ENCODE data around the gene PLPPR1.
"Not testable (repeated sequence)": the region's sequence is repeated elsewhere in the genome, so short reads cannot be mapped to it uniquely, and the experiment has no call there.

The PLPPR1 gene

DNA sequence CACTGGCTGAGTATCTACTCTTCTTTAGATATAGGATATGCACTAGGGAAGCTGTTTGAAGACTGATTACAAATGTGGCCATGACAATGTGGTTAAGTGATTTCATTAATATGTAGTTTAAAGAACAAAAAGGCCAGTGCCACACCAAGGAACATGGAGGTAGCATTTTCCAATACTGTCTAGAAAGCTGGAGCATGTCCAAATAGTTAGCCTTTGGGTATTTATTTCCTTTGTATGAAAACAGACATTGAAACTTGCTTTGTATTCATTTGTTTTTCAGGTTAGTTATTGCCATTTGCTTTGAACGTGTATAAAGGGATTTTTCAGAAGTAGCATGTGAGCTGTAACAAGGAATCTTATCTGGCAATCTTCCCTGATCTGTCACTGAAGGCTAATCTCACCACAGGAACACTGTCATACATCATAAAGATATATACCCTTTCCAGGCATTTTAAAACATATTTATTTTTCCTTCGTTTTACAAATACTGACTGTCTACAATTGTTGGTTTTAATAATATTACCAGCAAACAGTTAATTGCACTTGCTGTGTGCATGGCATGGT is 93.4 kb downstream of the PLPPR1 start:
- DNase-seq (ENCODE audit: low read depth, low spot score), result no peak

DNA sequence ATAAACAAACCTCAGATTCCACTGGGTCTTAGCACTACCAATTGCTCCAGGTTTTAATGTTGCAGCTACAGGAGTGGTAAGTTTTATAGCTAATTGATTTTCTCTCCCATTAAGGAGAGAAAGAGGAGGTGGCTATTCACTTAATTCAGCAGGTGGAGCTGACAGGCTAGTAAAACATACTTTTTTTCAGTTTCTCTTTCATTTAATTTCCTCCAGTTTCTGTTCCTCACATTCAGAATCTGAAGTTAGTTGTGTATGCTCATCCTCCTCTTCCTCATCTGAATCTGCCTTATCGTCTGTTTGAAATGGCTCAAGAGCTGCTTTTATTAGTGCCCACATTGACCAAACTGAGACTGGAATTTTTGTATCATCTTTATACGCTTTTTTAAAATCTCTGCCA is 98.0 kb downstream of the PLPPR1 start:
- no peak for DNase-seq (ENCODE audit: low read depth, low spot score)

DNA sequence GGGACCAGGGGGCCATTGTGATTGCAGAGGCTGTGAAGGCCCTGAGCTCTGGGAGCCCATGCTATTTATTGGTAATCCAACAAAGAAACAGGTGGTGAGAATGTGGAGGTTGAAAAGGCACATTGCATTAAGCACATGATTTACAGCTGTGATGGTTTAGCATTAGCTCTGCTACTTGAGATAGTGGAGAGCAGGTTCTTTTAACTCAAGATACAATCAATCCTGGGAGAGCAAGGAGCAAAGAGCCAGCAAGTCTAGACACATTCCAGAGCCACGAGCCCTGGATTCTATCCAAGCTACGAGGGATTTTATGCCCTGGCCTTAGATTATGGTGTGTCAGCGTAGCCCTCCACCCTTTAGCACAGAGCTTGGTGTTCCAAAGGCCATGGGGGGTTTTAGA is 98.8 kb downstream of the PLPPR1 start:
- DNase-seq (ENCODE audit: low read depth, low spot score), result not testable (repeated sequence)

DNA sequence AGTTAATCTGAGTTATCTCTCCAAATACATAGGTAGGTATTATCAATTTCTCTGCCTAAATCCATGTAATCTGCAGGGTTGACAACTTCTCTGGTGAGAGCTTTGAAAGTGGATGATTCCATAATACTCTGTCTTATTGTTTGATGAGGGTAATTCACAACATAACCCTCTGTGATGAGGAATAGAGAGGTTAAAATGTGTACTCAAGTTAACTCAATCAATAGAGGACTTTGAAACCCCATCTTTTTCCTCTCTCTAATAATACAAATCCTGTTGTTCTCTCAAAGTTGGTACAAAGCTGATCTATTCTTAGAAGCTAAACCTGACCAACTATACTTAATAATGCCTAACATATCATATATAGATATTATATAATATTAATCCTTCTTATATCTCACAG is 100.1 kb downstream of the PLPPR1 start:
- no peak for DNase-seq (ENCODE audit: low read depth, low spot score)

DNA sequence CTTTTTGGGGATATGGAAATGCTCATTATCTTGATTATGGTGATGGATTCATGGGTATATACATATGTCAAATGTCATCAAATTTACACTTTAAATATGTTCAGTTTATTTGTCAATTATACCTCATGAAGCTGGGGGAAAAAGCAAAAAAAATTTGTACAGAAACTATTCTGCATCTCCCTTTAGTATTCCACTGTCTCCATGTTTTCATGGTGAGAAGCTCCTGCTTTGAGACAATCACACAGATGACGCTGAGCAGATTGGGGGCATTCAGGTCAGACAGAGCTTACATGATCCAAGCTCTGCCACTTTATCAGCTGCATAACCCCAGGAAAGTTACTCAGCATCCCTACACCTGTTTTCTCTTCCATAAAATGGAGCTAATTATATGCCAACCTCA is 101.5 kb downstream of the PLPPR1 start:
- no peak for DNase-seq (ENCODE audit: low read depth, low spot score)

DNA sequence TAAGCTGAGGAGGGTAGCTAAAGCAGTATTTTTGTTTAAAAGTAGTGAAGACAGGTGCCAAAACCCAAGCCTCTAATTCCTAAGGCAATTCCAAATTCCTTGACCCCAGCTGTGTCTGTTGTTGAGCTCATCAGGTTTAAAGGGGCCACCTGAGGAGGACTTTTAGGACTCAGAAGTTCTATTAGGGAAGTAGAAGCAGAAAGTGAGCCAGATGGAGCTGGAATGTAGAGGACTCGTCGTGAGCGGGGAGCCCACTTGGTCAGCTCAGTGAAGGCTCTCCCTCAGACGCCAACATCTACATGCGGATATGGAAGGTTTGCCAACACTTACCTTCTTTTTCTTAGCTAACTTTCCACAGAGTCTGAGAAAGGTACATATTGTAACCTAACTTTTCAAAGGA is 102.8 kb downstream of the PLPPR1 start:
- DNase-seq (ENCODE audit: low read depth, low spot score), result no peak

DNA sequence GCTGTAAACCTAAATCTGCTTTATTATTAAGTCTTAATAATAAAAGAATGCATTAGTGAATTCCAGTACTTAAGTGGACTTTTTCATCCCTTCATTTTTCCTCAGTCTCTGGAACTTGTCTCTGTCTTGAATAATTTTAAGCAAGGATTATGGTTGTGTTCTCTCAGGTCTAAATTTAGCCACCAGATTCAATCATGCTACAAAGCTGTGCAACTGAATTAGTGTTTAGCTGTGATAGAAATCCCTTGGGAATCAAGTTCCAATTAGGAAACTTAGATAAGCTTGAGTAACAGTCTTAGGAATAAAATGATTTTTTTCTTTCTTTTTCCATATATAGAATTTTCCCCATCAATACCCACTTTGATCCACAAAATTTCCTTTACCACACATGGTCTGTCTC is 104.3 kb downstream of the PLPPR1 start:
- DNase-seq (ENCODE audit: low read depth, low spot score), result no peak

DNA sequence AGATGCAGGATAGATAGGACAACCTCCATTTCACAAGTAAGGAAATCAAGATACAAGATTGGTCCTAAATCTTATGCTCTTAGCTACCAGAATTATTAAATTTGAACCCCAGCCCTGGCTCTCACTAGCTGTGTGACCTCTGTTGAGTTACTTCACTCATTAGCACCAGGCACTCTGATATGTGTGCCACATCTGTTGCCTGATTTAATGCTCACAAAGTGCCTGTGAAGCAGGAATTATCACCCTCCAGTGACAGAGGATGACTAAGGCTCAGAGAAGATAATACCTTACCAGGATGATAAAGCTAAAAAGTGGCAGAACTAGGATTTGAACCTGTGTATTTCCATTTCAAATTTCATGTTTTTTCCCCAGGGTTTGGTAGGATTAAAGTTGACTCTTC is 110.0 kb downstream of the PLPPR1 start:
- no peak for DNase-seq (ENCODE audit: low read depth, low spot score)

DNA sequence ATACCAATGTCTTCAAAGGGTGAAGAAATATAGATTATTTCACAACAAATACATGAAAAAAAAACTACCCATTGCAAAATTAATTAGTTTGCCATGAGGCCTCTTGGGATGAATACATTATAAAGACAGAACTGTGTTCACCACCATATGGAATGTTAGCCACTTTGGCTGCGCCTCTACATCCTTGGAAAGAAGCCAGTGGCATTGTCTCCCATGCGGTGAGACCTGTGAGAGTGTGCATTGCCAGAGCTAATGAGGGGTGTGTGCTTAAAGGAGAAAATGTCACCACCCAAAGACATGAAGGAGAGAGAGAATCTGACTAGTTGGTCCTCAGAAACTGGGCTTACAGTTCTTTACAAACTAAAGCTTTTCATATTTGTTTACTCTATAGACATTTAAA is 110.6 kb downstream of the PLPPR1 start:
- DNase-seq (ENCODE audit: low read depth, low spot score), result no peak

DNA sequence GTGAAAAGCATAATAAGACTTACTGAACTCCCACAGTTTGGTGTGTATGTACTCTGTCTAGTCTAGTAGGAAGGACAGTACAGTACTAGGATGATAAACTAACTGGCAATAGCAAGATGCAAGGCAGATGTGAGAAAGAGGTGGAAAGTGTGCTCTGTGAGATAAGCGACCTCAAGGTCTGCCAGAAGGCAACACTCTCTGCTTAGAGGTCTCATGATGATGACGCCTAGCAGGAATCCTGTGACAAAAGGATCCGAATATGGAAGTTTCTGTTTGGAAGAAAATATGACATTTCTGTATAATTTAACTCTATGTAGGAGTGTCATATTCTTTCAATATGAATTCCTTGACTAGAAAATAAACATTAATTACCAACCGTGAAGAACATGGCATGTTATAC is 112.2 kb downstream of the PLPPR1 start:
- no peak for DNase-seq (ENCODE audit: low read depth, low spot score)

DNA sequence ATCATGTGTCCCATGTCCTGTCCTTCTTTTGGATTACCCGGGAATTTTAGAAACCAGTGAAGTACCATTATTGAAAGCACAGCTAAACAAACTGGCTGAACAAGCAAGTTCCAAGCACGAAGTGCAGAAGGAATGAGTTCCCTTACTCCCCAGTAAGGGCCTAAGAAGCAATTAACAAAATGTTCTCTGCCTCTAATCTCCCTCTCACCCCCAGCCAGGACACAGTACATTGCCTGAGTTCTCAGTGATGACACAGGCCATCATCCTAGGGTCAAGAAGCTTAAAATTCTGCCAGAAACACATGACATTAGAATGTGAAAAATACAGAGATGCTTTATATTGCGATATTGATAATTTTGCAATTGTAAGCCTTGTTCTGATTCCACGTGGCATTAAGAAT is 118.0 kb downstream of the PLPPR1 start:
- no peak for DNase-seq (ENCODE audit: low read depth, low spot score)

DNA sequence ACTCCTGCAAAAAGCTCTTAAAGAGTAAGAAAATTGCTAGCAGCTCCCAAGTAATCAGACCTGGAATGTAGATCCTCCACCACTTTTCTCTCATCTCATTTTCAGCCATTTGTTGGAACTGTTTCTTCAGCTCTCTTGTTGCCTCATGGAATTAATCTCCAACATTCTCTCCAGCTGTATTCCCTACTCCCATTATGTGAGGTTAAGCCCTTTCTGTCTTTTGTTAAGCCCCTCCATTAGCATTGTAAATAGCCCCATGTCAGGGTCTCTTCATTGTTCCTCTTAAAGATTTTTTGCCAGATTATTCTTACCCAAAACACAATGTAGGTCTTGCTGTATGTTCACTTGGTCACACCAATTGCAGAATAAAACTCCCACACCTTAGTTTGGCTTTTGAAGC is 119.8 kb downstream of the PLPPR1 start:
- DNase-seq (ENCODE audit: low read depth, low spot score), result no peak

DNA sequence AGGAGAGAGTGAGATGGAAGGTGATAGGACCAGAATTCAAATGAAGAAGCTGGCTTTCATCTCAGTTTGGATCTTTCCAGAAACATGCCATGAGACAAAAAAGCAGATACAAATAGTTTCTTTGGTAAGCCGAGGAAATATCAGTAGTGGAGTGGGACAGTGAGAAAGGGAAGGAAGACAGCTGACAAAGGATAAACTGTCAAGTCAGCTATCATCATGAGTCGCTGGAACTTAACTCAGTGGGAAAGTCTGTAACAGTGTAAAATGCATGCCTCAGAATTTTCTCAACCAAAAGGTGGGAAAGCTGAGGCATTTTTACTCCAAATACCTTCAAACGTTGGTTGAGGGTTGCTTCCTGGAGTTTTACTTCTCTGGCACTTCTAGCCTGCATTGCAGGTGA is 129.8 kb downstream of the PLPPR1 start:
- DNase-seq (ENCODE audit: low read depth, low spot score), result no peak

DNA sequence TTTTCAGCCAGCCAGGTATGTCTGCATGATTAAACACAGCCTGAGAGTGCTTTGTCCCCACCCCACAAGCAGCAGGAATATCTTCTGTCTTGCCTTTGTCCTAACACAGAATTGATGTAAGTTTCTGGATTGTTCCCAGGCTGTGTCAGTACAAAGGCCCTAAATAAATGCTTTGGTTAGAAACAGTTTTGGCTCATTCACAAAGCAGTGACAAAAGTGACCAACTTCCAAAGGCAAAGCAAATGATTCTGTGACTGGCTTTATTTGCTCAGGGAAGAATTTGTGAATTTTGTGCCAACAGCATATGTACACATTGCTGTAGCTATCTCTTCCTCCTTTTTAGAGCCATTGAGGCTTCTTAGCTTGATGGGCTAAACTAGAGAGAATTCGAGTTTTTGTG is 133.7 kb downstream of the PLPPR1 start:
- DNase-seq (ENCODE audit: low read depth, low spot score), result no peak

DNA sequence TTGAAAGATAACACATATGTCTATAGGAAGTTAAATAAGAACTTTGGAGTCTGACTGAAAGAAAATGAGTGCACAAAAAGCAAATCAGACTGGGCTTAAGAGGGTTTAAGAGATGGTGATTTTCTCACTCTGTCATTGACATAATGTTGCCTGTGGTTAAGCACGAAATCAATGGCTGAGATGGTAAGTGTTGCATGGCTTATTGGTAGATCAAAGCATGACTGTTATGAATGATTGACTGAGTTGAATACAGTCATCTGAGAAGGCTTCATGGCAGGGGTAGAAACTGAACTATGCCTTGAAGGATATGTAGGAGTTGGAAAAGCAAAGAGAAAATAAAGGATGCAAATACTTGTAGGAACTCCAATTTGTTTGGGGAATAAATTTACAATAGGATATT is 136.6 kb downstream of the PLPPR1 start:
- DNase-seq (ENCODE audit: low read depth, low spot score), result no peak

DNA sequence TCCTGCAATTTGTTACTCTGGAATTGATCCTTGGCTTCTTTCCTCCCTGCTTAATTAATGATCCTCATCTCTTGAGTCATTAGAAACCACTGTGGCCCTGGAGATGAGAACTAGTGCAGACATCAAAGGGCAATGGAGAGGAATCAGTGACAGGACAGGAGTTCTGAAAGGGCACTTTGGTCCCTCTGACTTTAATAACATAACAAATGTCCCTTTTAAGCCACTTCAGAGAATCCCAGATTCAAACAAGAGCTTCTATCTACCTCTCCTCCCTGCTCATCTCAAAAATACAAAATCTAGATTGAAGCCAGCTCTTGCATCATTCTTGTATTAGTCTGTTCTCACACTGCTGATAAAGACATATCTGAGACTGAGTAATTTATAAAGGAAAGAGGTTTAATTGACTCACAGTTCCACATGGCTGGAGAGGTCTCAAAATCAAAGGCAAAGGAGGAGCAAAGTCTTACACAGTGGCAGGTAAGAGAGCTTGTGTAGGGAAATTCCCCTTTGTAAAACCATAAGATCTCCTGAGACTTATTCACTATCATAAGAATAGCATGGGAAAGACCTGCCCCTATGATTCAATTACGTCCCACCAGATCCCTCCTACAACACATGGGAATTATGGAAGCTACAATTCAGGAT is 139.1 kb downstream of the PLPPR1 start:
- no peak for DNase-seq (ENCODE audit: low read depth, low spot score)

DNA sequence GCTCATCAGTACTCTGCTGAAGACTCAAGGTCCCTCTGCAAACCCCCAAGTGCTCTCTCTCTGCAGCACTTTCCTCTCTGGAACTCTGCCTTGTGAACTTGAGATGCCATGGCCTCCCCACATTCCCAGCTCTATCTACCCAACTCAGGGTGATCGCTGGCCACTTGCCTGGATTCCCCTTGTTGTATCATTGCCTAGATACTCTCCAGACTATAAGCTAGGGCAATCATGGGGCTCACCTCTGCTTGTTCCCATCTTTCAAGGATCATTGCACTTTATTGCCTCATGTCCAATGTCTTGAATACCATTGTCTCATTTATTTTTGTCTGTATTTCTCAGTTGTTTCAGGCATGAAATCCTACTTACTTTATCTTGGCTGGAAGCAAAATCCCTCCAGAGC is 144.1 kb downstream of the PLPPR1 start:
- no peak for DNase-seq (ENCODE audit: low read depth, low spot score)

DNA sequence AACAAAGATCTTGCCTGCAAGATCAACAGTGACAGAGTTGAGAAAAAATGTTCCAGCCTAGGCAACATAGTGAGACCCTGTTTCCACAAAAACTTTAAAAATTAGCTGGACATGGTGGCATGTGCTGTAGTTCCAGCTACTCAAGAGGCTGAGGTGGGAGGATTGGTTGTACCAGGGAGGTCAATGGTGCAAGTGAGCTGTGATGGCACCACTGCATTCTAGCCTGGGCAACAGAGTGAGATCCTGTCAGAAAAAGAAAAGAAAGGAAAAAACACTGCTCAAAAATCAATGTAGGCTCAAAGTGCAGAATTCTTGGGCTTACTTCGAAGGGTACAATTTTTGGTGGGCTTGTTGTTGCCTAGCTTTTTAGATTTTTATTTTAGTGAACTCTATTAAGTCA is 145.4 kb downstream of the PLPPR1 start:
- DNase-seq (ENCODE audit: low read depth, low spot score), result no peak

DNA sequence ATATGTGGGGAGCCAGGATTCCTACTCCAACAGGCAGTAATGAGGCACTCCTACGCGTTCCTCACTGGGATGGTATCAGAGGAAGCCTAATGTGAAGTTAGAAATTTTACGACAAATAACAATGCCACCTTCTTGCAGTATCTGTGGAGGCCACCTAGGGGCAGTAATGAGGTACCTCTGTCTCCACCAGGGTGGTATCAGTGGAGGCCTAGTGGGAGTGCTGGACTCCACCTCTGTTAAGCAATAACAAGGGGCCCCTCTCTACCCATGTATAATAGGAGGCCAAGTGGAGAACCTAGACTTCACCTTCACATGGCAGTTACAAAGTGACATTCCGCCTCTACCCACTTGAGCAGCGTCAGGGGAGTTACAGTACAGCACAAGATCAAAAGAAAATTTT is 147.9 kb downstream of the PLPPR1 start:
- DNase-seq (ENCODE audit: low read depth, low spot score), result no peak

DNA sequence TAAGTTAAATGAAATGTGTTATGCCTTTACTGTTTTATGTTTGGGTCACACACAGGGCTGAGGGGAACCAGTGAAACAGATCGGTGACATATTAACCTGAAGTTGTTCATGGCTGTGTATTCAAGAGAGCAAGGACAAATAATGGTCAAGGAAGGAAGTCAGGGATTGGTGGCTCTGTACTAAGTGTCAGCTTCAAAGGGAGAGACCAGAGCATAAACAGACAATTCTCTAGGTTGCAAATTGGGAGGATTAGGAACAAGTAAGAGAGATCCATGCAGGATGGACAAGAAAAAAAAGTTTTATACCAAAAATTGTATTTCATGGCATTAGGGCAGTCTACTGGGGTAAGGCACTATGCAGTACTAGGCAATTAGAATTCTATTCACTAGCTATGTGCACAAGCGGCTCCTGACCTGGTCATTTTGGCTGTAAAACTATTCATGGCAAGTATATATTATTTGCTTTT is 156.3 kb downstream of the PLPPR1 start:
- no peak for DNase-seq (ENCODE audit: low read depth, low spot score)

DNA sequence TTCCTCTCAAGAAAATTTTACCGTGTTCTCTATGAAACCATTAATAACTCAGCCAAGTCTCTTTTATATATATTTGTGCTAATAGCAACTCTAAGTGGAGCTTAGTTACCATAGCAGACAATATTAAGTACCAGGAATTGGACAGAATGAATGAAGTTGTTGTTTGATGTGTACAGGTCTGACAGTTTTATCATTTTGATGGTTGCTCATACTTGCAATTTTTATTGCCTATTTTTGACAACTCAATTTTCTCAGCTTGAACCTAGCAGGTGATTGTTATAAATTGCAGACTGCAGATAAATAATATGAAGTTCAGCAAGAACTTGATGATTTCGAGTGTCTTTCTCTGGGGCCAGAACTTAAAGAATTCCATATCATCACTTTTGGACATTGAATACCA is 163.2 kb downstream of the PLPPR1 start:
- DNase-seq (ENCODE audit: low read depth, low spot score), result no peak

DNA sequence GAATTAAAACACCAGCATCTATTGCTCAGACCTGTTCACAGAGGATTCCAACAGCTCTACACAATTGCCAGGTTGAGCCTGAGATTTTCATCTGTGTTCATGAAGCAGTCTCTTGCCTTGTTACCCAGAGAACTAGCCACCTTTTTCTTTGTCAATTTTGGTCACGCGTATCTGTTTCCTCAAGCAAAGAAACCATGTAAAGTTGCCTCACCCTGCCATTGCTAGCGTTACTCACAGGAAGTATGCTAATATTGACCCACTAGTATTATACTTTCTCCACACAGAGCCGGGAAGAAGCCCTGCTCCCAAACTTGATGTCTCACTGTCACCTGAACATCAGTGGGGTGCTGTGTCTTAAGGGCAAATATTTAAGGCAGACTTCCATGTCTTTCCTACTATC is 168.5 kb downstream of the PLPPR1 start:
- no peak for DNase-seq (ENCODE audit: low read depth, low spot score)

DNA sequence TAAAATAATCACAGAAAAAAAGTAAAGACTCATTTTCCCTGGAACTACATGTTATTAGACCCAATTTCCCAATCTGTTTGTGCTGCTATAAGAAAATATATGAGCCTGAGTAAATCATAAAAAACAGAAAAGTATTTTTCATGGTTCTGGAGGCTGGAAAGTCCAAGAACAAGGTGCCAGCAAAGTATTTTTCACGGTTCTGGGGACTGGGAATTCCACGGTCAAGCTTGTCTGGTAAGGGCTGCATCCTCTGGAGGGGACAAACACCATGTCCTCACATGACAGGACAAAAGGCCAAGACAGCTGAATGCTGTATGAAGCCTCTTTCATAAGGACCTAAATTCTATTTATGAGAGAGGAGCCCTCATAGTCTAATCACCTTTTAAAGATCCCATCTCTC is 172.3 kb downstream of the PLPPR1 start:
- DNase-seq (ENCODE audit: low read depth, low spot score), result no peak

DNA sequence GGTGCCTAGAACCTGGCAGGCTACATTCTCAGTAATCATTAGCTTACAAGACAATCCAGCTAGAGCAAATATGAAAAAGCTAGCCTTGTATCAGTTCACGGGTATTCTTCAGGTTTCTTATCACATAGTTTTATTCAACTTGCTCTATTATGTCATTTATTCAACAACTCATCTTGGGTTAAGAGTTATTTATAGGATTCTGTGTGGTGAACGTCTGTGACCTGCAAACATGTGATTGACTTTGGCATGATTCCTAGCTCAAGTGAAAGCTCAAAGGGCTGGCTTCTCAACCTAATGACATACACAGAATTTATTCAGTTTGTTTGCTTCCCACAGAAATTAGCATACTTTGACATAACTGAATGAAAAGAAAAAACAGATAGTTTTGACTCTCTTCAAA is 173.1 kb downstream of the PLPPR1 start:
- DNase-seq (ENCODE audit: low read depth, low spot score), result no peak
